ENCODE data around the gene GPR35. TPM values are rescaled to one million over a fixed set of nuclear protein-coding genes. Genes with fewer than 3 reads are reported as not detected.

GPR35 gene
- polyA plus RNA-seq, 4 donors, result 1.1 to 3.5 (median 2.3) TPM

GRCh38 chr2:240620859-240621258 lies 4.4 kb upstream of the GPR35 start:
- DNase-seq (ENCODE audit: low read depth in 4 of 4, low spot score in 2 of 4), result no peak

GRCh38 chr2:240622060-240622411 lies 3.2 kb upstream of the GPR35 start:
- DNase-seq (ENCODE audit: low read depth in 4 of 4, low spot score in 2 of 4), result no peak

- no peak for DNase-seq (ENCODE audit: low read depth in 4 of 4, low spot score in 2 of 4)
Measured at GRCh38 chr2:240622531-240623235, 2.6 kb upstream of the GPR35 start.

DNA sequence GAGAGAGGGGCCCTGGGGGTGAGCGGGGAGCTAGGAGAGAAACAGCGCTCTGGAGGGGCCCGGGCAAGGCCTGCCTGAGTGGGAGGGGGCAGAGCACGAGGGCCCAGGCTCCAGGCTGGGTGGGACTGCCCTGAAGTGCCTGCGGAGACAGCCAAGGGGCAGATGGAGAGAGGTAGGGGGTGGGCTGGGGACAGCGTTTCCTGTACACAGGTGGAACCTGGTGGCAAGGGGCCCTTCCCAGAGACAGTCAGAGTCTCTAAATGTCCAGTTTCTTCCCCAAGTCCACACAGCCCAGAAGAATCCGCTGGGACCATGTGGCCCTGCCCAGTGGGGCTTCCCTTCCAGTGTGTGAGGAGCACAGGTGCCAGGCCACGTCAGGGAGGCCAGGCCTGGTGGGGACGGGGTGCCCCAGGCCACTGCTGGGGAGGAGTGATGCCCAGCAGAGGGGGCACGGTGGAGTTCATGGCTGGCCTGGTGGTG lies 1.7 kb upstream of the GPR35 start:
- no peak for DNase-seq (ENCODE audit: low read depth in 4 of 4, low spot score in 2 of 4)

- DNase-seq (ENCODE audit: low read depth in 4 of 4, low spot score in 2 of 4), result no peak
Measured at GRCh38 chr2:240624011-240624949, 1.0 kb upstream of the GPR35 start.

DNA sequence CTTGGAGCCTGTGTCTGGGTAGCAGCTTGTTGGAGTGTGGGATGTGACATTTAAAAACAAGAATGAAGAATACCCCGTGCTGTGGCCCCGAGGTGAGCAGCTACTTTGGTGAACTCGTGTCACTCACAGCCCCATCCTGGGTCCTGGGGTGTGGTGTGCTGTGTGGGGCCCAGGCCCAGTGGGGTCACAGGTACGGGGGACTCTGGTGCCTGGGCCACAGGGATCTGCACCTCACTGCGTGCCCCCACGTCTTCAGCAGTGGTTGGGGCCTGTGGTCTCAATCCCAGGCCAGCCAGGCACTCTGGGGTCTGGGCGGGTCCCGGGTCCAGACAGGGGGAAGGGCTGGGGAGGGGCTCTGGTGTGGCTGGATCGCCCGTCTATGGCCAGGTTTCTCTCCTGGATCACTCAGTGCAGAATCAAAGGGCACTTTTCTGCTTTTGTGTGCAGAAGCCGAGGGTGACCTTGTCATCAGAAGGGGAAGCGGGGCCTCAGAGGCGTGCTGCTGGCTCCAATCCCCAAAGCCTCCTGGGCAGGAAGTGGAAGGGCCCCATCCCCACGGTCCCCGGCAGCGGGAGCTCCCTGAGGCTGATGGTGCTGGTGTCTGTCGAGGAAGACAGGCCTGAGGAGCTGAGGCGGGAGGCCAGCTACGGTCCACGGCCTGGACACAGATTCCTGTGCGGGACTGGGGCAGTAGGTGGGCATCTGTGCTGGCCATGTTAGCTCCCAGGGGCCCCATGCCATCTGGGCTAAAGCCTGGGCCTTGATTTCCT lies 1.4 kb downstream of the GPR35 start:
- DNase-seq (ENCODE audit: low read depth in 4 of 4, low spot score in 2 of 4), result no peak

- DNase-seq (ENCODE audit: low read depth in 4 of 4, low spot score in 2 of 4), result no peak
Measured at GRCh38 chr2:240627736-240628506, 2.6 kb downstream of the GPR35 start.

DNA sequence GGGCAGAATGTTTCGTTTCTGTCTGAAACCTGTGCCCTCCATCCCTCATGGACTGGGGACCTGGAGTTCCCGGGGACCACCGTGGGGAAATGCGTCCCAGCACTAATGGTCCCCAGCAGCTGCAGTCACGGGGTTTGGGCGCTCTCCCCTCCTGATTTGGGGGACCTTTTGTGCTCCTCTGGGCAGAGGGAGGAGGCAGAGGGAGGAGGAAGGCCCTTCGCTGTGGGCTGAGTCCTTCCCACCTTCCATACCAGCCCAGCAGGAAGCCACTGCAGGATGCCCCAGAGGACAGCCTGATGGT lies 3.2 kb downstream of the GPR35 start:
- no peak for DNase-seq (ENCODE audit: low read depth in 4 of 4, low spot score in 2 of 4)

DNA sequence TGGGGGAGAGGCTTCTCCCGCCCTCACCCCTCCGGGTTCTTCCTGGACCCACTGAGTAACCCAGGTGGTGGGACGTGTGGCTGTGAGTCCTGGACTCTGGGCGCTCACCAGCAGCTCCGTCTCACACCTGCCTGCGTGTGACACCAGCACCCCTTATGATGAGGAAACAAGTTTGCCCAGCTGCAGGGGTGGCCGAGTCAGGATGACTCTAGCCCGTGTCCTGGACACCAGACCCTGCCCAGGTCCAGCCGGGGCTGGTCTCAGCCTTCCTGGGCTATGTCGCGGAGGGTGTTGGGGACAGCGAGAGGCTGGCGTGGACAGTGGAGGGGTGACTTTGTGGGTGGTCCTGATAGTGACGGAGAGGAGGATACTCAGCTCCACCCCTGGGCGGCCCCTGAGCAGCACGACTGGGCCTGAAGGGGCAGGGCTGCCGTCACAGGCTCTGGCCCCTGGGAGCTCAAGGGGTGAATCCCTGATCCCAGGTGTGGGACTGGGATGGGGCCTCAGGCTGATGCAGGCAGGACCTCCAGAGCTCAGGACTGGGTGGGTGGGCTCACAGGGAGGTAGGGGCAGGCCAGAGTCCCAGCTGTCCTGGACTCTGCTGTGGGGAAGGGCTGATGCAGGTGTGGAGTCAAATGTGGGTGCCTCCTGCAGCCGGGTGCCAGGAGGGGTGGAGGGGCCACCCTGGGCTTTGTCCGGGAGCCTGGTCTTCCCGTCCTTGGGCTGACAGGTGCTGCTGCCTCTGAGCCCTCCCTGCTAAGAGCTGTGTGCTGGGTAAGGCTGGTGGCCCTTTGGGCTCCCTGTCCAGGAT lies 3.7 kb downstream of the GPR35 start:
- DNase-seq (ENCODE audit: low read depth in 4 of 4, low spot score in 2 of 4), result no peak

GRCh38 chr2:240629619-240629967 lies 4.3 kb downstream of the GPR35 start:
- DNase-seq (ENCODE audit: low read depth in 4 of 4, low spot score in 2 of 4), result no peak

DNA sequence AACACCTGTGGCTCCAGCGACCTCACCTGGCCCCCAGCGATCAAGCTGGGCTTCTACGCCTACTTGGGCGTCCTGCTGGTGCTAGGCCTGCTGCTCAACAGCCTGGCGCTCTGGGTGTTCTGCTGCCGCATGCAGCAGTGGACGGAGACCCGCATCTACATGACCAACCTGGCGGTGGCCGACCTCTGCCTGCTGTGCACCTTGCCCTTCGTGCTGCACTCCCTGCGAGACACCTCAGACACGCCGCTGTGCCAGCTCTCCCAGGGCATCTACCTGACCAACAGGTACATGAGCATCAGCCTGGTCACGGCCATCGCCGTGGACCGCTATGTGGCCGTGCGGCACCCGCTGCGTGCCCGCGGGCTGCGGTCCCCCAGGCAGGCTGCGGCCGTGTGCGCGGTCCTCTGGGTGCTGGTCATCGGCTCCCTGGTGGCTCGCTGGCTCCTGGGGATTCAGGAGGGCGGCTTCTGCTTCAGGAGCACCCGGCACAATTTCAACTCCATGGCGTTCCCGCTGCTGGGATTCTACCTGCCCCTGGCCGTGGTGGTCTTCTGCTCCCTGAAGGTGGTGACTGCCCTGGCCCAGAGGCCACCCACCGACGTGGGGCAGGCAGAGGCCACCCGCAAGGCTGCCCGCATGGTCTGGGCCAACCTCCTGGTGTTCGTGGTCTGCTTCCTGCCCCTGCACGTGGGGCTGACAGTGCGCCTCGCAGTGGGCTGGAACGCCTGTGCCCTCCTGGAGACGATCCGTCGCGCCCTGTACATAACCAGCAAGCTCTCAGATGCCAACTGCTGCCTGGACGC lies 4.9 kb downstream of the GPR35 start:
- no peak for DNase-seq (ENCODE audit: low read depth in 4 of 4, low spot score in 2 of 4)

DNA sequence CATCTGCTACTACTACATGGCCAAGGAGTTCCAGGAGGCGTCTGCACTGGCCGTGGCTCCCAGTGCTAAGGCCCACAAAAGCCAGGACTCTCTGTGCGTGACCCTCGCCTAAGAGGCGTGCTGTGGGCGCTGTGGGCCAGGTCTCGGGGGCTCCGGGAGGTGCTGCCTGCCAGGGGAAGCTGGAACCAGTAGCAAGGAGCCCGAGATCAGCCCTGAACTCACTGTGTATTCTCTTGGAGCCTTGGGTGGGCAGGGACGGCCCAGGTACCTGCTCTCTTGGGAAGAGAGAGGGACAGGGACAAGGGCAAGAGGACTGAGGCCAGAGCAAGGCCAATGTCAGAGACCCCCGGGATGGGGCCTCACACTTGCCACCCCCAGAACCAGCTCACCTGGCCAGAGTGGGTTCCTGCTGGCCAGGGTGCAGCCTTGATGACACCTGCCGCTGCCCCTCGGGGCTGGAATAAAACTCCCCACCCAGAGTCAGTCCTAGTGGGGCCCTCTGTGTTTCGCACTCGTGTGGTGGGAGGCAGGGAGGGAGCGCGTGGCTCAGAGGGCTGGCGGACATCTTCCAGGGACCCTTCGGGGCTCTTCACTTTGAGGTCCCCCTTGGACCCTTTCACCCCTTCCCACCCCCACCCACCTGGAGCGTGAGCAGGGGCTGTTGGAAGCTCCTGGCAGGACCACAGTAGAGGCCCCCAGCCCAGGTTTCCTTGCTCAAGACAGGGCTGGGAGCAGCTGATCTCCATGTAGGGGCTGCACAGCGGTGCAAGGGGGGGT lies 5.7 kb downstream of the GPR35 start:
- no peak for DNase-seq (ENCODE audit: low read depth in 4 of 4, low spot score in 2 of 4)

GRCh38 chr2:240631548-240632305 lies 6.4 kb downstream of the GPR35 start:
- no peak for DNase-seq (ENCODE audit: low read depth in 4 of 4, low spot score in 2 of 4)

- DNase-seq (ENCODE audit: low read depth in 4 of 4, low spot score in 2 of 4), result no peak
Measured at GRCh38 chr2:240632306-240632721, 7.0 kb downstream of the GPR35 start.

GRCh38 chr2:240635121-240635997 lies 10.1 kb downstream of the GPR35 start:
- no peak for DNase-seq (ENCODE audit: low read depth in 4 of 4, low spot score in 2 of 4)

DNA sequence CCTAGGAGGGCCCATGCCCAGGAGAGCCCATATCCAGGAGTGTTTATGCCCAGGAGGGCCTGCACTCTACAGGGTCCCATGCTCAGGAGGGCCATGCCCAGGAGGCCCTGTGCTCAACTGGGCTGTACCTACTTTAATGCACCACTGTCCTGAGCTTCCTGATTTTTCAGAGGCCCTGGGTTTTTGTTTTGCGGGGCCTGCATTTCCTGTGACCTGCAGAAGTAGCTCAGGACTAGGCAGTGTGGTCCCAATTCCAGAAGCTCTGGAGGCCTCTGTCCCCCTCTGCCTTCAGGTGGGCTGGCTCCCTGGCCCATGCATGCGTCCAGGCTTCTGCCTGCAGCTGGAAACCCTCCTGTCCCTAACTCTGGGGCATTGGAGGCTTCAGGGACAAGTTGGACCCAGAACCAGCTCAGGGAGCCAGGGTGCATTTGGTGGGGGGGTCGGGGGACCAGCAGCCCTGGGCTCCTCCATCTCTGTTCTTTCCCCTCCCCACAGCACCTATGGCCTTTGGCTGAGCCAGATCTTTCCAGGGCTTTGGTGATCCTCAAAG lies 10.8 kb downstream of the GPR35 start:
- DNase-seq (ENCODE audit: low read depth in 4 of 4, low spot score in 2 of 4), result no peak

Data from left renal cortex interstitium (tissue), 4 donors.